Body of pancreas (tissue), 4 donors: ENCODE measurements around the gene ADCY1.

Experiments used
- CTCF ChIP-seq, 7 experiments: fragments of 450-650 bp in 4 of 7; fragments of 200-600 bp in 3 of 7; sonication (generic) in 3 of 7; IDR thresholded peaks; one replicate each; pipeline ENCODE4 v1.5.1; 2016 to 2019; ENCODE audit warnings: antibody characterized with exemption in 7 of 7
- POLR2A ChIP-seq, 3 donors: fragments of 450-650 bp; IDR thresholded peaks; one replicate each; pipeline ENCODE4 v1.6.1; 2016; ENCODE audit warnings: antibody characterized with exemption in 3 of 3, mild to moderate bottlenecking in 2 of 3

DNA sequence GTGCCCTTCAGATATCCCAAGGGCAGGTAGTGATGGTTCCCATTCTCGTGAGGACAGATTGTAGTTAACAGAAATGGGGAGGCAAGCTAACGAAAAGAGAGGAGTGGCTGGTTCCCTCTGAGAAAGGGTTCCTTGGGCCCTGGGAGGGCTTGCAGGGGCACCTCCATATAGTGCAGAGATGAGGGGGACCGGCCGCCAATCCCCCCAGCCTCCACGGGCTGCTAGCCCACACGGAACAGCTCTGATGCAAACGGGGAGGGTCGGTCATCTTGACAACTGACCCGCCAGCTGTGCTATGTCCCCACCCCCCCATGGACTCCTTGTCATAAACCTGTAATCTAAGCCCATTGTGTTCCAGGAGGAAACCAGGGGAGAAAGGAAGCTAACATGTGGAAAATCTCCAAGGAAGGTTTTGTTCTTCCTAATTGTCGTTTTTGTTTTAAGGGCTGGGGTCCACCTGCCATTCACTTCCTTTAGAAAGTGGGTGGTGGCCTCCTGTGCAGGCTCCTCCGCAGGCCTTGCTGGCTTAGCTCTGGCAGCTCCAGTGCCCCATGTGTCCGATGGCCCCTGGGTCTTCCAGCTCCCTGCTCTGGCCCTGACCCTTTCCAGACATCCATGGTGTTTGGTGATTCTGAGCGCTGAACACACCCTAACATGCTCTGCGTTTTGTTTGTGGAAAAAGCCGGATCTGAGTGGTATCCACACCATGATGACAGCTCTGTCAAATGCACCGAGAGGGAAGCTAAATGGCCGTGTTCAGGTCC lies 15.9 kb downstream of the ADCY1 start:
- TF ChIP-seq CTCF (IDR thresholded peaks at IDR 0.05) (no peak), POLR2A (IDR thresholded peaks at IDR 0.05) (no peak)
